HepG2 (cell line): ENCODE data around the gene SHROOM1. TPM values are rescaled to one million over a fixed set of nuclear protein-coding genes. Genes with fewer than 3 reads are reported as not detected.

Experiments
- ATAD3A ChIP-seq: sonication (generic); formaldehyde crosslinking; IDR thresholded peaks from 2 replicates; pipeline ENCODE4 v1.4.0; 2020; ENCODE audit warnings: missing genetic modification reagents
- CC2D1A ChIP-seq: sonication (generic); formaldehyde crosslinking; IDR thresholded peaks from 2 replicates; pipeline ENCODE4 v1.8.1; 2023; ENCODE audit warnings: mild to moderate bottlenecking, missing genetic modification reagents
- ETV6 ChIP-seq: sonication (generic); formaldehyde crosslinking; conservative IDR thresholded peaks from 2 replicates; pipeline ENCODE4 v1.4.0; 2020; ENCODE audit warnings: missing genetic modification reagents
- FOSL1 ChIP-seq: sonication (generic); formaldehyde crosslinking; IDR thresholded peaks from 2 replicates; pipeline ENCODE4 v1.9.0; 2021; ENCODE audit warnings: missing genetic modification reagents, borderline replicate concordance
- GATAD1 ChIP-seq: IDR thresholded peaks from 2 replicates; pipeline ENCODE4 v1.6.1; 2016; ENCODE audit warnings: missing genetic modification reagents, missing compliant biosample characterization
- HDAC6 ChIP-seq: fragments of 200-600 bp; sonication (generic); IDR thresholded peaks from 2 replicates; pipeline ENCODE4 v1.7.0; 2017; ENCODE audit warnings: mild to moderate bottlenecking, antibody characterized with exemption, low read length, low read depth
- HNRNPK ChIP-seq: fragments of 200-400 bp; formaldehyde crosslinking; IDR thresholded peaks from 2 replicates; pipeline ENCODE4 v1.6.1; 2018; ENCODE audit warnings: low read length, low read depth, moderate library complexity, mild to moderate bottlenecking; ENCODE audit not compliant: poor library complexity, severe bottlenecking
- KDM4B ChIP-seq: sonication (generic); formaldehyde crosslinking; IDR thresholded peaks from 2 replicates; pipeline ENCODE4 v1.4.0; 2020; ENCODE audit warnings: missing genetic modification reagents
- MEIS1 ChIP-seq: sonication (generic); formaldehyde crosslinking; IDR thresholded peaks from 2 replicates; pipeline ENCODE4 v1.9.0; 2021; ENCODE audit warnings: mild to moderate bottlenecking, missing genetic modification reagents, moderate library complexity, borderline replicate concordance
- NR1H2 ChIP-seq: sonication (generic); formaldehyde crosslinking; IDR thresholded peaks from 2 replicates; pipeline ENCODE4 v1.8.1; 2022; ENCODE audit warnings: low read depth, missing genetic modification reagents, borderline replicate concordance
- RFX3 ChIP-seq: IDR thresholded peaks from 2 replicates; pipeline ENCODE4 v1.6.1; 2016; ENCODE audit warnings: missing biosample characterization, missing genetic modification reagents
- ZBTB40 ChIP-seq, 2 experiments: fragments of 450-650 bp in 1 of 2; sonication (generic) in 1 of 2; formaldehyde crosslinking in 1 of 2; IDR thresholded peaks; 2 replicates each; pipeline versions ENCODE4 v1.6.1 to v1.8.0; 2016 to 2022; ENCODE audit warnings: antibody characterized with exemption in 1 of 2, mild to moderate bottlenecking in 1 of 2, missing genetic modification reagents in 1 of 2
- ZNF619 ChIP-seq: sonication (generic); formaldehyde crosslinking; IDR thresholded peaks from 2 replicates; pipeline ENCODE4 v1.4.0; 2020; ENCODE audit warnings: mild to moderate bottlenecking, missing genetic modification reagents
- ZNF672 ChIP-seq: sonication (generic); formaldehyde crosslinking; IDR thresholded peaks from 2 replicates; pipeline ENCODE4 v1.8.1; 2022; ENCODE audit warnings: missing genetic modification reagents
- ZNF782 ChIP-seq: sonication (generic); formaldehyde crosslinking; IDR thresholded peaks from 2 replicates; pipeline ENCODE4 v1.4.0; 2020; ENCODE audit warnings: missing genetic modification reagents, mild to moderate bottlenecking, borderline replicate concordance
- polyA plus RNA-seq, 8 experiments: library from polyadenylated mRNA; depleted of rRNA in 3 of 8; stranded (reverse) in 7 of 8; unstranded in 1 of 8; fragments of >200 nt; fragmentation: Illumina TruSeq in 4 of 8; extraction: Trizol in 4 of 8; gene quantifications; 2 replicates each; pipeline versions ENCODE4 v1.2.1 to v1.2.3, GENCODE V29; 2011 to 2016; ENCODE audit warnings: low read depth in 4 of 8, missing spikeins in 1 of 8, mixed read lengths in 1 of 8; ENCODE audit not compliant: insufficient read depth in 1 of 8
- total RNA-seq, 5 experiments: library from RNA; depleted of rRNA; stranded (reverse); fragments of >200 nt; fragmentation: Illumina TruSeq; extraction: Trizol; gene quantifications; 2 replicates each; pipeline ENCODE4 v1.2.3, GENCODE V29; 2016; ENCODE audit warnings: low read depth in 1 of 5
- TF ChIP-seq, protein P1 (sequence below): IDR thresholded peaks from 2 replicates; pipeline ENCODE4 v1.6.1; 2016; ENCODE audit warnings: control low read depth
- TF ChIP-seq, protein P2 (sequence below): sonication (generic); formaldehyde crosslinking; IDR thresholded peaks from 2 replicates; pipeline ENCODE4 v1.5.0; 2020; ENCODE audit warnings: missing genetic modification reagents, mild to moderate bottlenecking, borderline replicate concordance

Gene SHROOM1
- total and polyA plus RNA-seq, 2 of the 13 experiments (the other 11 are each of a cell fraction or from before 2014, with no cell fraction given): 18.2 to 25.7 TPM

DNA sequence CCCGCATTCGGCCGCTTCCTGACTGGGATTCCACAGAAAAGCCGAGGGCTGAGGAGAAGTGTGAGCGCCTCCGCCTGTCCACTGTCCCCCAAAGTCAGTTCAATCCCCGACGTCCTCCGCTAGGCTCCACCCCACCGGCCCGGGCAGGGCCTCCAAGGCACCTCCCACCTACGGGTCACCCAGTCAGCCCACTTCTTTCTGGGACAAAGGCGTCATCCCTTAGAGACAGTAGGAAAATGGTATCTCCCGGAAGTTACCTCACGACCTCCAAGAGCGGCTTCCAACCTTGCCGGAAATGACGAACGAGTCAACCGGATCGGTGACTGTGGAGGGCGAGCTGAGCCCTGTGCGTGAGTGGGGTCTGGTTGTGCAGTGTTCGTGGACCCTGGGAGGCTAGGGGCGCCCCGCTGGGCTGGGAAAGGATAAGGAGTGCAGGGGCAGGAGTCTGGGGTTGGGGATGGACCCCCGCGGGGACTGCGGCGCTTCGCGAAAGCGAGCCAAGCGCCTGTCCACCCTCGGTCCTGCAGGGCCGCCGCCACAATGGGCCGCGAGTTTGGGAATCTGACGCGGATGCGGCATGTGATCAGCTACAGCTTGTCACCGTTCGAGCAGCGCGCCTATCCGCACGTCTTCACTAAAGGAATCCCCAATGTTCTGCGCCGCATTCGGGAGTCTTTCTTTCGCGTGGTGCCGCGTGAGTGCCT, 36.0 kb upstream of the SHROOM1 start, which contains the start of the genes GDF9 and UQCRQ (continued):
- TF ChIP-seq ETV6 (0 out of 2 replicates have a peak, but pooled peaks have one; percentile 23), NR1H2 (CRISPR knock-in tag) (no peak), ZBTB40 (IDR thresholded peaks at IDR 0.05) (peak; percentile 85), ZBTB40 (CRISPR knock-in tag; IDR thresholded peaks at IDR 0.05) (peak; percentile 41; the same call in 1 of the 2 replicates), KDM4B (CRISPR knock-in tag) (peak; percentile 80), ZNF672 (CRISPR knock-in tag) (no peak), ZNF782 (CRISPR knock-in tag) (no peak), ATAD3A (CRISPR knock-in tag) (no peak), ZNF619 (CRISPR knock-in tag) (peak; percentile 8; the same call in 1 of the 2 replicates), HDAC6 (no peak), FOSL1 (CRISPR knock-in tag) (no peak), MEIS1 (CRISPR knock-in tag) (no peak), HNRNPK (no peak), GATAD1 (CRISPR knock-in tag) (peak; percentile 94), RFX3 (CRISPR knock-in tag) (no peak), CC2D1A (CRISPR knock-in tag) (no peak)
- TF ChIP-seq, protein P1, sequence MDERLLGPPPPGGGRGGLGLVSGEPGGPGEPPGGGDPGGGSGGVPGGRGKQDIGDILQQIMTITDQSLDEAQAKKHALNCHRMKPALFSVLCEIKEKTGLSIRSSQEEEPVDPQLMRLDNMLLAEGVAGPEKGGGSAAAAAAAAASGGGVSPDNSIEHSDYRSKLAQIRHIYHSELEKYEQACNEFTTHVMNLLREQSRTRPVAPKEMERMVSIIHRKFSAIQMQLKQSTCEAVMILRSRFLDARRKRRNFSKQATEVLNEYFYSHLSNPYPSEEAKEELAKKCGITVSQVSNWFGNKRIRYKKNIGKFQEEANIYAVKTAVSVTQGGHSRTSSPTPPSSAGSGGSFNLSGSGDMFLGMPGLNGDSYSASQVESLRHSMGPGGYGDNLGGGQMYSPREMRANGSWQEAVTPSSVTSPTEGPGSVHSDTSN (CRISPR knock-in tag): no peak
- TF ChIP-seq, protein P2, sequence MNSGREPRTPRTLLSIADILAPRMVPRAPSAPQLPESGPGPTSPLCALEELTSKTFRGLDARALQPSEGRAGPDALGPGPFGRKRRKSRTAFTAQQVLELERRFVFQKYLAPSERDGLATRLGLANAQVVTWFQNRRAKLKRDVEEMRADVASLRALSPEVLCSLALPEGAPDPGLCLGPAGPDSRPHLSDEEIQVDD (CRISPR knock-in tag): no peak
